HG03196 (cell line): ENCODE data around the gene RBMS1.

Source experiments
- ATAC-seq: cut with Tn5 transposase; IDR thresholded peaks from one replicate; pipeline ENCODE4 v1.9.1; 2021; ENCODE audit not compliant: unreplicated experiment

The RBMS1 gene

DNA sequence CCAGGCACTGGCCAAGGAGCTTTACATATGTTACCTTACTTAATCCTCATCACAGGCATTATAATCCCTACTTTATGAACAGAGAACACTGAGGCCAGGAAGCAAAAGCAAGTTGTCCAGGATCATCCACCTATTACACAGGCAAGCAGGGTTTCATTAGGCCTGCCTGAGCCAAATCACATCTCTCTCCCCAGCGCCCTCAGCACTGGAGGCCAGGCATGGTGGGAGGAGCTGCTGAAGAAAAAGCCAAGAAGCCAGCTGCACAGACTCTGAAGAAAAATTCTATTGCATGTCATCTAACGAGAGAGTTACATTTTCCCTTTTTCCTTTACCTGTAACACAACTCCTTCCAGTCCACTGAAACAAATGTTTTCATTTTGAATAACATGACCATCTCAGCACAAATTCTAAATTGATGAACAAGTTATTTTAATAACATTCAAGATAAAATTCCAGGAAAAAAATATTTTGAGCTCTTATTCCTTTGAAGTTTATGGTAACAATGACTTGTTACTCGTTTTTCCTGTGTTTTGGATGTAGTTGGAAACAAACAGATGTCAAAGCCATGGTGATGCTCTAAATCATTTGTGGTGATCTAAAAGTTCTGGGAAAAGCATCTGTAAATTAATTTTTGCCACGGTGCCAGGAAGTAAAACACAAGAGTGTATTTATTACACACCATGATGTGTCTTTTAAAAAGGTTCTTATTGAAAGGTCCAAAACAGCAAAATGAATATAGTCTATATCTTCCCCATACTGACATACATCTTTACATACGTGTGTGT lies 154.5 kb downstream of the RBMS1 start:
- ATAC-seq = no peak

- ATAC-seq = no peak
These were observed 155.9 kb downstream of the RBMS1 start for GRCh38 chr2:160337728-160338127.

GRCh38 chr2:160336635-160337034 lies 157.0 kb downstream of the RBMS1 start:
- no peak for ATAC-seq

- ATAC-seq = no peak
These were observed 157.5 kb downstream of the RBMS1 start for GRCh38 chr2:160336105-160336504.

GRCh38 chr2:160335441-160335840 lies 158.2 kb downstream of the RBMS1 start:
- ATAC-seq = no peak

GRCh38 chr2:160334028-160334741 lies 159.4 kb downstream of the RBMS1 start:
- ATAC-seq = no peak

- ATAC-seq = no peak
These were observed 160.1 kb downstream of the RBMS1 start for GRCh38 chr2:160333324-160334027.

- ATAC-seq = no peak
These were observed 161.3 kb downstream of the RBMS1 start for GRCh38 chr2:160332318-160332717.

GRCh38 chr2:160331258-160332025 lies 162.2 kb downstream of the RBMS1 start:
- ATAC-seq = no peak

DNA sequence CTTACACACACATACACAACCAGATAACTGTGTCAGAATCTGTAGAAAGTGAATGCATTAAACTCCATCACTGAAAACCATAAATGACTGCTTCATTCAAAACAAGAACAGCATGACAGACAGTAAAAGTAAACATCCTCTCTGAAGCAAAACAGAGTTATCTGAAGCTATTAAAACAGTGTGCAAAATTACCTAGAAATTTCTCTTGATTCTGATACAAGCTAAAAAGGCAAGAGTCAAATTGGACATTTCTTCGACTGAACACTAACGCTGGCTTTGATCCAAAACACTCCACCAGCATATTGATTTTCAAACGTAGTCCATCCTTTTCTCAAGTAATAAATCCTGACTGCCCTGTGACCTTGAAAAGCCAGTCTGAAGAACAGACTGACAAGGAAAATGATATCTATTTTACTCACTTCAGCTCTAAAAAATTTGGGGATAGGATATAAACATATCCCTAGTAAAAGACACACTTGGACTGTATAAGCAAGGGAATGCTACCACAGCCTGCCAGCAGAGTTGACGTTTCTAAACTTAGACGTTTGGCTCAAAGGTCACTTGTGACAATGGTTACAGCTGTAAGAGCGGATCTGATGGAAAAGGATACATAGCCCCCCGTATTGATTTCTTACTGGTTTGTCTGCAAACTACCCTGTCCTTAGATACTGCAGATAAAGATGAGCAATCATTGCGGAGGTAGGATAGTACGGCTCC lies 164.6 kb downstream of the RBMS1 start:
- ATAC-seq = no peak

GRCh38 chr2:160326786-160327185 lies 166.8 kb downstream of the RBMS1 start:
- ATAC-seq = no peak

- ATAC-seq = no peak
These were observed 168.2 kb downstream of the RBMS1 start for GRCh38 chr2:160325418-160325817.

- ATAC-seq = no peak
These were observed 168.7 kb downstream of the RBMS1 start for GRCh38 chr2:160324917-160325316.

- no peak for ATAC-seq
These were observed 169.3 kb downstream of the RBMS1 start for GRCh38 chr2:160324161-160324800.

- no peak for ATAC-seq
These were observed 171.3 kb downstream of the RBMS1 start for GRCh38 chr2:160322320-160322719.

DNA sequence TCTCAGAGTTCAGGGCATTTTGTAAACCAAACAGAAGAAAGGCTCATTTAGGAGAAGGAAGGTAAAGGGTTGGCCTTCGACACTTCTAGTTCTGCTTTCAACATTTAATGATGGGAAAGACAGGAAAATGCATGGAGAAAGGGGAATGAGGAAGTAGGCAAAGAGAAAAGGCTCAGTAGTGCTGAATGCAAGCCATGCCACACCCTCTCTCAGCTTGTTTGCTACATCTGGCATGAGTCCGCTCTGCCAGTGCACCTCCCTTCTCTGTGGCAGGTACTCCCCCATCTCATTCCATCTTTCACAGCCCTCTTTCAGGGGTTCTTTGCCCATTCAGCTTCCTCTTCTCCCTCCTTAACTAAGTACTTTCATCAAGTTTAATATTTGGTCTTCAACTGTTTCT lies 172.6 kb downstream of the RBMS1 start:
- no peak for ATAC-seq

GRCh38 chr2:160319700-160320099 lies 173.9 kb downstream of the RBMS1 start:
- no peak for ATAC-seq

GRCh38 chr2:160318218-160318617 lies 175.4 kb downstream of the RBMS1 start:
- no peak for ATAC-seq

- no peak for ATAC-seq
These were observed 176.2 kb downstream of the RBMS1 start for GRCh38 chr2:160317181-160318099.
